ENCODE measurements around the gene PPP4R1.

DNA sequence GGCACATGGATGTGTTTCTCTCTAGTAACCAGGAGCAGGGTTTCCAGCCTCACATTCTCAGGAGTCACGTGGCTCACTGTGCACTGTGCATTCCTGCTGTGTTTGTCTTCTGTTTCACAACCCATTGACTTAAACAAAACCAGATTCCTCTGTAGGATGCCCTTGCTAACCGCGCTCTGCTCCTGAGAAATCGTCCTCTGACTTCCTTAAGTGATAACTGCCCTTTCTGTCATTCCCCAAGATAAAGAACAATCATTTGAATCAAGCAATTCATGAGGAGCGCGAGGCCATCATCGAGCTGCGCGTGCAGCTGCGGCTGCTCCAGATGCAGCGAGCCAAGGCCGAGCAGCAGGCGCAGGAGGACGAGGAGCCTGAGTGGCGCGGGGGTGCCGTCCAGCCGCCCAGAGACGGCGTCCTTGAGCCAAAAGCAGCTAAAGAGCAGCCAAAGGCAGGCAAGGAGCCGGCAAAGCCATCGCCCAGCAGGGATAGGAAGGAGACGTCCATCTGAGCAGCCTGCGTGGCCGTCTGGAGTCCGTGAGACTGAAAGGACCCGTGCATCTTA, 78.8 kb downstream of the PPP4R1 start:
- TF ChIP-seq POLR2A (IDR thresholded peaks at IDR 0.05): no peak
- TF ChIP-seq, protein P1, sequence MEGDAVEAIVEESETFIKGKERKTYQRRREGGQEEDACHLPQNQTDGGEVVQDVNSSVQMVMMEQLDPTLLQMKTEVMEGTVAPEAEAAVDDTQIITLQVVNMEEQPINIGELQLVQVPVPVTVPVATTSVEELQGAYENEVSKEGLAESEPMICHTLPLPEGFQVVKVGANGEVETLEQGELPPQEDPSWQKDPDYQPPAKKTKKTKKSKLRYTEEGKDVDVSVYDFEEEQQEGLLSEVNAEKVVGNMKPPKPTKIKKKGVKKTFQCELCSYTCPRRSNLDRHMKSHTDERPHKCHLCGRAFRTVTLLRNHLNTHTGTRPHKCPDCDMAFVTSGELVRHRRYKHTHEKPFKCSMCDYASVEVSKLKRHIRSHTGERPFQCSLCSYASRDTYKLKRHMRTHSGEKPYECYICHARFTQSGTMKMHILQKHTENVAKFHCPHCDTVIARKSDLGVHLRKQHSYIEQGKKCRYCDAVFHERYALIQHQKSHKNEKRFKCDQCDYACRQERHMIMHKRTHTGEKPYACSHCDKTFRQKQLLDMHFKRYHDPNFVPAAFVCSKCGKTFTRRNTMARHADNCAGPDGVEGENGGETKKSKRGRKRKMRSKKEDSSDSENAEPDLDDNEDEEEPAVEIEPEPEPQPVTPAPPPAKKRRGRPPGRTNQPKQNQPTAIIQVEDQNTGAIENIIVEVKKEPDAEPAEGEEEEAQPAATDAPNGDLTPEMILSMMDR (IDR thresholded peaks at IDR 0.05): no peak
